IPS DF 6.9 (cell line): ENCODE data around the gene WNT4.

Experiments used
- DNase-seq: peaks from one replicate; pipeline ENCODE4 v3.0.0-alpha.2; 2013; ENCODE audit warnings: low read depth, low spot score
- H3K27ac ChIP-seq: one replicate; pipeline ENCODE4 v1.5.1; 2013; ENCODE audit warnings: low read length, control low read depth
- H3K27me3 ChIP-seq: 2 replicates; pipeline ENCODE4 v1.6.1; 2013; ENCODE audit warnings: mild to moderate bottlenecking, low read length; ENCODE audit not compliant: control insufficient read depth, insufficient read depth
- H3K36me3 ChIP-seq: 2 replicates; pipeline ENCODE4 v1.6.1; 2013; ENCODE audit warnings: low read length; ENCODE audit not compliant: control insufficient read depth, insufficient read depth
- H3K4me1 ChIP-seq: 2 replicates; pipeline ENCODE4 v1.6.1; 2013; ENCODE audit warnings: low read length; ENCODE audit not compliant: control insufficient read depth, insufficient read depth
- H3K4me3 ChIP-seq: 2 replicates; pipeline ENCODE4 v1.5.1; 2013; ENCODE audit warnings: mild to moderate bottlenecking, low read length
- H3K9me3 ChIP-seq: 2 replicates; pipeline ENCODE4 v1.6.1; 2013; ENCODE audit warnings: low read length, inconsistent platforms; ENCODE audit not compliant: control insufficient read depth, insufficient read depth
- WGBS: extraction: QIAGEN DNeasy Blood & Tissue Kit; methylation state at CpG from one replicate; pipeline ENCODE4 v1.1.7; 2013; ENCODE audit warnings: mixed read lengths, missing lambda C conversion rate; ENCODE audit not compliant: insufficient read length, insufficient coverage; 5-methylcytosine and 5-hydroxymethylcytosine counted together

WNT4 gene

GRCh38 chr1:22141554-22142314 lies 1.2 kb downstream of the WNT4 start:
- H3K4me1 ChIP-seq: peaks cover 11% of the 10 kb centered on the region
- peaks cover 8% of the 10 kb centered on the region for H3K27me3 ChIP-seq
- no peaks in the 10 kb centered on the region for H3K36me3 ChIP-seq
- DNase-seq: no peak
- no peak overlapping the region for H3K27ac ChIP-seq
- WGBS: no CpG with 5 or more reads among the region's 28 CpGs
- peak overlapping the region; percentile 29; the same call in 1 of the 2 replicates for H3K4me3 ChIP-seq
- no peaks in the 10 kb centered on the region for H3K9me3 ChIP-seq

GRCh38 chr1:22140694-22141093 lies 2.2 kb downstream of the WNT4 start:
- WGBS: no CpG with 5 or more reads among the region's 5 CpGs
- Histone ChIP-seq H3K9me3 (no peaks in the 10 kb centered on the region), H3K27ac (no peak overlapping the region), H3K27me3 (peaks cover 8% of the 10 kb centered on the region), H3K4me1 (peaks cover 12% of the 10 kb centered on the region), H3K36me3 (no peaks in the 10 kb centered on the region), H3K4me3 (no peak overlapping the region)
- no peak for DNase-seq

- Histone ChIP-seq H3K36me3 (no peaks in the 10 kb centered on the region), H3K4me1 (peaks cover 12% of the 10 kb centered on the region), H3K27ac (no peak overlapping the region), H3K27me3 (peaks cover 8% of the 10 kb centered on the region), H3K9me3 (no peaks in the 10 kb centered on the region), H3K4me3 (no peak overlapping the region)
- WGBS: no CpG with 5 or more reads among the region's 12 CpGs
- no peak for DNase-seq
These were observed 3.1 kb downstream of the WNT4 start for GRCh38 chr1:22139817-22140216.

GRCh38 chr1:22139066-22139594 lies 3.8 kb downstream of the WNT4 start:
- no peaks in the 10 kb centered on the region for H3K36me3 ChIP-seq
- WGBS: no CpG with 5 or more reads among the region's 15 CpGs

GRCh38 chr1:22137004-22137720 lies 5.7 kb downstream of the WNT4 start:
- no peaks in the 10 kb centered on the region for H3K36me3 ChIP-seq
- H3K9me3 ChIP-seq: no peaks in the 10 kb centered on the region
- H3K27me3 ChIP-seq: peaks cover 8% of the 10 kb centered on the region
- H3K4me1 ChIP-seq: peaks cover 17% of the 10 kb centered on the region
- no CpG with 5 or more reads among the region's 16 CpGs for WGBS
- no peak for DNase-seq
- H3K27ac ChIP-seq: no peak overlapping the region
- H3K4me3 ChIP-seq: no peak overlapping the region

More at GRCh38 chr1:22139066-22139594, 3.8 kb downstream of the WNT4 start:
- Histone ChIP-seq H3K27me3 (peaks cover 8% of the 10 kb centered on the region), H3K4me1 (peaks cover 12% of the 10 kb centered on the region), H3K4me3 (no peak overlapping the region), H3K9me3 (no peaks in the 10 kb centered on the region), H3K27ac (no peak overlapping the region)
- DNase-seq: no peak

GRCh38 chr1:22133931-22134324 lies 9.0 kb downstream of the WNT4 start:
- H3K27ac ChIP-seq: no peak overlapping the region
- no peaks in the 10 kb centered on the region for H3K36me3 ChIP-seq
- WGBS: no CpG with 5 or more reads among the region's 15 CpGs
- no peaks in the 10 kb centered on the region for H3K9me3 ChIP-seq
- H3K27me3 ChIP-seq: no peaks in the 10 kb centered on the region
- no peak overlapping the region for H3K4me3 ChIP-seq
- H3K4me1 ChIP-seq: peaks cover 16% of the 10 kb centered on the region
- DNase-seq: no peak

- no CpG with 5 or more reads among the region's 16 CpGs for WGBS
- H3K9me3 ChIP-seq: no peaks in the 10 kb centered on the region
- H3K27ac ChIP-seq: no peak overlapping the region
- peaks cover 16% of the 10 kb centered on the region for H3K4me1 ChIP-seq
- no peak overlapping the region for H3K4me3 ChIP-seq
- H3K27me3 ChIP-seq: no peaks in the 10 kb centered on the region
- DNase-seq: no peak
- H3K36me3 ChIP-seq: no peaks in the 10 kb centered on the region
These were observed 9.5 kb downstream of the WNT4 start for GRCh38 chr1:22133247-22133930.

GRCh38 chr1:22132517-22133235 lies 10.2 kb downstream of the WNT4 start:
- DNase-seq: no peak
- WGBS: no CpG with 5 or more reads among the region's 15 CpGs
- no peaks in the 10 kb centered on the region for H3K9me3 ChIP-seq
- H3K4me3 ChIP-seq: no peak overlapping the region
- peaks cover 16% of the 10 kb centered on the region for H3K4me1 ChIP-seq
- no peak overlapping the region for H3K27ac ChIP-seq
- no peaks in the 10 kb centered on the region for H3K27me3 ChIP-seq
- no peaks in the 10 kb centered on the region for H3K36me3 ChIP-seq

- H3K27ac ChIP-seq: no peak overlapping the region
- no peak overlapping the region for H3K4me3 ChIP-seq
- peaks cover 10% of the 10 kb centered on the region for H3K4me1 ChIP-seq
- DNase-seq: no peak
- no peaks in the 10 kb centered on the region for H3K9me3 ChIP-seq
- no peaks in the 10 kb centered on the region for H3K27me3 ChIP-seq
- WGBS: no CpG with 5 or more reads among the region's 10 CpGs
- H3K36me3 ChIP-seq: no peaks in the 10 kb centered on the region
These were observed 10.9 kb downstream of the WNT4 start for GRCh38 chr1:22131875-22132486.
